HG03039 (cell line): ENCODE measurements around the gene ZDHHC15.
"Not testable (repeated sequence)": the region's sequence is repeated elsewhere in the genome, so short reads cannot be mapped to it uniquely, and the experiment has no call there.

ENCODE experiments used
- ATAC-seq: cut with Tn5 transposase; IDR thresholded peaks from one replicate; pipeline ENCODE4 v1.9.1; 2021; ENCODE audit warnings: mild to moderate bottlenecking, moderate library complexity; ENCODE audit not compliant: unreplicated experiment

ZDHHC15 gene

GRCh38 chrX:75522565-75523431, at the start of gene ZDHHC15:
Gene ZDHHC15, minus strand, starts transcription at chrX:75523037. Its CDS starts 13 bp downstream, at chrX:75523024.
- ATAC-seq = no peak

GRCh38 chrX:75560544-75560943, 37.7 kb upstream of the ZDHHC15 start:
- not testable (repeated sequence) for ATAC-seq

GRCh38 chrX:75547783-75548182, 24.9 kb upstream of the ZDHHC15 start:
- no peak for ATAC-seq

GRCh38 chrX:75546724-75547511, 24.1 kb upstream of the ZDHHC15 start:
- no peak for ATAC-seq

- ATAC-seq = no peak
Measured at GRCh38 chrX:75544786-75545185, 21.9 kb upstream of the ZDHHC15 start.

- ATAC-seq = no peak
Measured at GRCh38 chrX:75483933-75484332, 38.9 kb downstream of the ZDHHC15 start.

- ATAC-seq = not testable (repeated sequence)
Measured at GRCh38 chrX:75461780-75462179, 61.1 kb downstream of the ZDHHC15 start.

GRCh38 chrX:75421688-75422230, 101.1 kb downstream of the ZDHHC15 start:
- ATAC-seq = no peak

GRCh38 chrX:75407153-75407552, 115.7 kb downstream of the ZDHHC15 start:
- ATAC-seq = not testable (repeated sequence)

- no peak for ATAC-seq
Measured at GRCh38 chrX:75390470-75390869, 132.4 kb downstream of the ZDHHC15 start.

GRCh38 chrX:75369721-75370120, 153.1 kb downstream of the ZDHHC15 start:
- no peak for ATAC-seq

- ATAC-seq = no peak
Measured at GRCh38 chrX:75366861-75367260, 156.0 kb downstream of the ZDHHC15 start.

GRCh38 chrX:75365243-75365975, 157.4 kb downstream of the ZDHHC15 start:
- no peak for ATAC-seq

- no peak for ATAC-seq
Measured at GRCh38 chrX:75361788-75362187, 161.0 kb downstream of the ZDHHC15 start.

- ATAC-seq = not testable (repeated sequence)
Measured at GRCh38 chrX:75348601-75349000, 174.2 kb downstream of the ZDHHC15 start.

- no peak for ATAC-seq
Measured at GRCh38 chrX:75337525-75337924, 185.3 kb downstream of the ZDHHC15 start.

- no peak for ATAC-seq
Measured at GRCh38 chrX:75335127-75335458, 187.7 kb downstream of the ZDHHC15 start.

GRCh38 chrX:75334407-75335126, 188.3 kb downstream of the ZDHHC15 start:
- not testable (repeated sequence) for ATAC-seq

GRCh38 chrX:75327607-75328006, 195.2 kb downstream of the ZDHHC15 start:
- no peak for ATAC-seq
